ENCODE data around the gene SORBS2. TPM values are rescaled to one million over a fixed set of nuclear protein-coding genes. Genes with fewer than 3 reads are reported as not detected.

SORBS2 gene
- total and polyA plus RNA-seq, 4 experiments from 2014 or later: not detected

- intact Hi-C loops (cut with micrococcal nuclease): no loop called here
- CTCF ChIA-PET (ENCODE audit: partially characterized antibody): no interaction called here
Observed at GRCh38 chr4:185657183-185657582, 154.8 kb downstream of the SORBS2 start.

GRCh38 chr4:185656467-185656931, 155.5 kb downstream of the SORBS2 start:
- H3K36me3 ChIP-seq (ENCODE audit: insufficient read depth, low read length): no peaks in the 10 kb centered on the region
- no peaks in the 10 kb centered on the region for H3K36me3 Mint-ChIP-seq
- H3K27ac Mint-ChIP-seq: no peak overlapping the region
- POLR2A ChIA-PET (ENCODE audit: partially characterized antibody): no interaction called here
- H3K27ac ChIP-seq (ENCODE audit: low read depth, low read length): no peak overlapping the region
- H3K4me3 Mint-ChIP-seq: no peak overlapping the region
- no peak overlapping the region for H3K4me3 ChIP-seq (ENCODE audit: low read length in 2 of 2)
- intact Hi-C loops (cut with micrococcal nuclease): no loop called here
- no peaks in the 10 kb centered on the region for H3K9me3 ChIP-seq (ENCODE audit: control insufficient read depth in 1 of 2, low read length in 2 of 2)
- no peaks in the 10 kb centered on the region for H3K4me1 Mint-ChIP-seq
- no peaks in the 10 kb centered on the region for H3K27me3 ChIP-seq (ENCODE audit: insufficient read depth, low read length)
- no peak for DNase-seq
- CTCF ChIA-PET (ENCODE audit: partially characterized antibody): no interaction called here
- no peaks in the 10 kb centered on the region for H3K4me1 ChIP-seq (ENCODE audit: insufficient read depth, low read length)
- peaks cover 4 to 11% of the 10 kb centered on the region in 2 donors for H3K27me3 Mint-ChIP-seq
- H3K9me3 Mint-ChIP-seq: no peaks in the 10 kb centered on the region

More at GRCh38 chr4:185657183-185657582, 154.8 kb downstream of the SORBS2 start:
- Mint-ChIP-seq H3K4me1 (no peaks in the 10 kb centered on the region), H3K36me3 (no peaks in the 10 kb centered on the region), H3K27ac (no peak overlapping the region), H3K27me3 (peaks cover 5 to 9% of the 10 kb centered on the region in 2 donors), H3K9me3 (no peaks in the 10 kb centered on the region), H3K4me3 (no peak overlapping the region)
- Histone ChIP-seq H3K9me3 (ENCODE audit: control insufficient read depth in 1 of 2, low read length in 2 of 2) (no peaks in the 10 kb centered on the region), H3K27me3 (ENCODE audit: insufficient read depth, low read length) (no peaks in the 10 kb centered on the region), H3K27ac (ENCODE audit: low read depth, low read length) (no peak overlapping the region), H3K36me3 (ENCODE audit: insufficient read depth, low read length) (no peaks in the 10 kb centered on the region), H3K4me3 (ENCODE audit: low read length in 2 of 2) (no peak overlapping the region), H3K4me1 (ENCODE audit: insufficient read depth, low read length) (no peaks in the 10 kb centered on the region)
- POLR2A ChIA-PET (ENCODE audit: partially characterized antibody): no interaction called here
- no peak for DNase-seq

- no peaks in the 10 kb centered on the region for H3K36me3 Mint-ChIP-seq
- Histone ChIP-seq H3K27ac (ENCODE audit: low read depth, low read length) (no peak overlapping the region), H3K4me3 (ENCODE audit: low read length in 2 of 2) (no peak overlapping the region), H3K36me3 (ENCODE audit: insufficient read depth, low read length) (no peaks in the 10 kb centered on the region), H3K27me3 (ENCODE audit: insufficient read depth, low read length) (no peaks in the 10 kb centered on the region), H3K9me3 (ENCODE audit: control insufficient read depth in 1 of 2, low read length in 2 of 2) (no peaks in the 10 kb centered on the region), H3K4me1 (ENCODE audit: insufficient read depth, low read length) (no peaks in the 10 kb centered on the region)
- peaks cover 5 to 10% of the 10 kb centered on the region in 2 donors for H3K27me3 Mint-ChIP-seq
- H3K27ac Mint-ChIP-seq: no peak overlapping the region
- CTCF ChIA-PET (ENCODE audit: partially characterized antibody): no interaction called here
- POLR2A ChIA-PET (ENCODE audit: partially characterized antibody): no interaction called here
- H3K4me1 Mint-ChIP-seq: no peaks in the 10 kb centered on the region
- intact Hi-C loops (cut with micrococcal nuclease): no loop called here
- H3K4me3 Mint-ChIP-seq: no peak overlapping the region
- H3K9me3 Mint-ChIP-seq: no peaks in the 10 kb centered on the region
- no peak for DNase-seq
Observed at GRCh38 chr4:185654965-185655554, 156.9 kb downstream of the SORBS2 start.

- Histone ChIP-seq H3K4me3 (ENCODE audit: low read length in 2 of 2) (no peak overlapping the region), H3K9me3 (ENCODE audit: control insufficient read depth in 1 of 2, low read length in 2 of 2) (no peaks in the 10 kb centered on the region), H3K27ac (ENCODE audit: low read depth, low read length) (no peak overlapping the region), H3K36me3 (ENCODE audit: insufficient read depth, low read length) (no peaks in the 10 kb centered on the region), H3K4me1 (ENCODE audit: insufficient read depth, low read length) (no peaks in the 10 kb centered on the region), H3K27me3 (ENCODE audit: insufficient read depth, low read length) (no peaks in the 10 kb centered on the region)
- intact Hi-C loops (cut with micrococcal nuclease): no loop called here
- ChIA-PET CTCF (ENCODE audit: partially characterized antibody) (no interaction called here), POLR2A (ENCODE audit: partially characterized antibody) (no interaction called here)
- no peak for DNase-seq
- H3K9me3 Mint-ChIP-seq: no peaks in the 10 kb centered on the region
- no peaks in the 10 kb centered on the region for H3K4me1 Mint-ChIP-seq
- H3K36me3 Mint-ChIP-seq: no peaks in the 10 kb centered on the region
- H3K27ac Mint-ChIP-seq: no peak overlapping the region
- no peak overlapping the region for H3K4me3 Mint-ChIP-seq
- H3K27me3 Mint-ChIP-seq: peaks cover 7 to 11% of the 10 kb centered on the region in 2 donors
Observed at GRCh38 chr4:185654311-185654710, 157.7 kb downstream of the SORBS2 start.

- H3K27me3 Mint-ChIP-seq: peaks cover 13 to 14% of the 10 kb centered on the region in 2 donors
- no peaks in the 10 kb centered on the region for H3K9me3 Mint-ChIP-seq
- no peaks in the 10 kb centered on the region for H3K36me3 Mint-ChIP-seq
- H3K4me3 Mint-ChIP-seq: no peak overlapping the region
- CTCF ChIA-PET (ENCODE audit: partially characterized antibody): no interaction called here
- no peak overlapping the region for H3K27ac ChIP-seq (ENCODE audit: low read depth, low read length)
- intact Hi-C loops (cut with micrococcal nuclease): no loop called here
- POLR2A ChIA-PET (ENCODE audit: partially characterized antibody): no interaction called here
- no peaks in the 10 kb centered on the region for H3K4me1 Mint-ChIP-seq
- H3K36me3 ChIP-seq (ENCODE audit: insufficient read depth, low read length): no peaks in the 10 kb centered on the region
- no peaks in the 10 kb centered on the region for H3K27me3 ChIP-seq (ENCODE audit: insufficient read depth, low read length)
- no peaks in the 10 kb centered on the region for H3K4me1 ChIP-seq (ENCODE audit: insufficient read depth, low read length)
- H3K27ac Mint-ChIP-seq: no peak overlapping the region
- H3K9me3 ChIP-seq (ENCODE audit: control insufficient read depth in 1 of 2, low read length in 2 of 2): no peaks in the 10 kb centered on the region
- no peak for DNase-seq
- no peak overlapping the region for H3K4me3 ChIP-seq (ENCODE audit: low read length in 2 of 2)
Observed at GRCh38 chr4:185651851-185652250, 160.1 kb downstream of the SORBS2 start.

- POLR2A ChIA-PET (ENCODE audit: partially characterized antibody): no interaction called here
- Histone ChIP-seq H3K36me3 (ENCODE audit: insufficient read depth, low read length) (no peaks in the 10 kb centered on the region), H3K4me1 (ENCODE audit: insufficient read depth, low read length) (no peaks in the 10 kb centered on the region), H3K27ac (ENCODE audit: low read depth, low read length) (no peak overlapping the region), H3K4me3 (ENCODE audit: low read length in 2 of 2) (no peak overlapping the region), H3K9me3 (ENCODE audit: control insufficient read depth in 1 of 2, low read length in 2 of 2) (no peaks in the 10 kb centered on the region), H3K27me3 (ENCODE audit: insufficient read depth, low read length) (no peaks in the 10 kb centered on the region)
- no peak overlapping the region for H3K27ac Mint-ChIP-seq
- peaks cover 11 to 15% of the 10 kb centered on the region in 2 donors for H3K27me3 Mint-ChIP-seq
- H3K4me3 Mint-ChIP-seq: no peak overlapping the region
- H3K9me3 Mint-ChIP-seq: no peaks in the 10 kb centered on the region
- H3K36me3 Mint-ChIP-seq: no peaks in the 10 kb centered on the region
- CTCF ChIA-PET (ENCODE audit: partially characterized antibody): no interaction called here
- no peak for DNase-seq
- no peaks in the 10 kb centered on the region for H3K4me1 Mint-ChIP-seq
- intact Hi-C loops (cut with micrococcal nuclease): no loop called here
Observed at GRCh38 chr4:185651137-185651677, 160.8 kb downstream of the SORBS2 start.

- H3K4me1 Mint-ChIP-seq: no peaks in the 10 kb centered on the region
Observed at GRCh38 chr4:185648631-185649030, 163.4 kb downstream of the SORBS2 start.

More at GRCh38 chr4:185648631-185649030, 163.4 kb downstream of the SORBS2 start:
- Histone ChIP-seq H3K27me3 (ENCODE audit: insufficient read depth, low read length) (no peaks in the 10 kb centered on the region), H3K4me1 (ENCODE audit: insufficient read depth, low read length) (no peaks in the 10 kb centered on the region), H3K27ac (ENCODE audit: low read depth, low read length) (no peak overlapping the region), H3K9me3 (ENCODE audit: control insufficient read depth in 1 of 2, low read length in 2 of 2) (no peaks in the 10 kb centered on the region), H3K4me3 (ENCODE audit: low read length in 2 of 2) (no peak overlapping the region), H3K36me3 (ENCODE audit: insufficient read depth, low read length) (no peaks in the 10 kb centered on the region)
- Mint-ChIP-seq H3K9me3 (peaks cover 0 to 2% (median 0%) of the 10 kb centered on the region in 8 donors), H3K27me3 (peaks cover 13 to 22% of the 10 kb centered on the region in 2 donors), H3K27ac (no peak overlapping the region), H3K36me3 (no peaks in the 10 kb centered on the region), H3K4me3 (no peak overlapping the region)
- DNase-seq: no peak
- intact Hi-C loops (cut with micrococcal nuclease): no loop called here
- POLR2A ChIA-PET (ENCODE audit: partially characterized antibody): no interaction called here
- CTCF ChIA-PET (ENCODE audit: partially characterized antibody): no interaction called here

Measured in CD4-positive, alpha-beta memory T cell (primary cell).